ENCODE measurements around the gene TBC1D30.

The TBC1D30 gene

GRCh38 chr12:64911081-64911480, 86.6 kb downstream of the TBC1D30 start:
- no peak for DNase-seq (ENCODE audit: low read depth in 2 of 2)

GRCh38 chr12:64911912-64912311, 87.5 kb downstream of the TBC1D30 start:
- no peak for DNase-seq (ENCODE audit: low read depth in 2 of 2)

GRCh38 chr12:64912516-64913255, 88.2 kb downstream of the TBC1D30 start:
- no peak for DNase-seq (ENCODE audit: low read depth in 2 of 2)

GRCh38 chr12:64915242-64915641, 90.8 kb downstream of the TBC1D30 start:
- no peak for DNase-seq (ENCODE audit: low read depth in 2 of 2)

GRCh38 chr12:64916411-64917261, 92.2 kb downstream of the TBC1D30 start:
- DNase-seq (ENCODE audit: low read depth in 2 of 2) = no peak

- DNase-seq (ENCODE audit: low read depth in 2 of 2) = no peak
Measured at GRCh38 chr12:64918344-64918743, 93.9 kb downstream of the TBC1D30 start.

GRCh38 chr12:64918801-64919200, 94.4 kb downstream of the TBC1D30 start:
- DNase-seq (ENCODE audit: low read depth in 2 of 2) = no peak

GRCh38 chr12:64922853-64923252, 98.4 kb downstream of the TBC1D30 start:
- no peak for DNase-seq (ENCODE audit: low read depth in 2 of 2)

GRCh38 chr12:64923536-64923935, 99.1 kb downstream of the TBC1D30 start:
- no peak for DNase-seq (ENCODE audit: low read depth in 2 of 2)

All from stimulated activated CD8-positive, alpha-beta memory T cell treated with anti-CD3 and anti-CD28 coated beads, Interleukin-7, amount 100 ng/mL, for 1 hour (primary cell).